HT1080 (cell line): ENCODE measurements around the gene FBLN7. TPM values are rescaled to one million over a fixed set of nuclear protein-coding genes. Genes with fewer than 3 reads are reported as not detected.

ENCODE experiments used
- DNase-seq: peaks from one replicate; pipeline ENCODE4 v3.0.0-alpha.2; 2015; ENCODE audit warnings: low read depth
- total RNA-seq: library from RNA; depleted of rRNA; stranded (reverse); fragments of >200 nt; shearing (Covaris generic); gene quantifications from 2 replicates; pipeline ENCODE4 v1.2.3, GENCODE V29; 2014

FBLN7 gene
- total RNA-seq, 1 experiment from 2014 or later, result 0.03 TPM

DNA sequence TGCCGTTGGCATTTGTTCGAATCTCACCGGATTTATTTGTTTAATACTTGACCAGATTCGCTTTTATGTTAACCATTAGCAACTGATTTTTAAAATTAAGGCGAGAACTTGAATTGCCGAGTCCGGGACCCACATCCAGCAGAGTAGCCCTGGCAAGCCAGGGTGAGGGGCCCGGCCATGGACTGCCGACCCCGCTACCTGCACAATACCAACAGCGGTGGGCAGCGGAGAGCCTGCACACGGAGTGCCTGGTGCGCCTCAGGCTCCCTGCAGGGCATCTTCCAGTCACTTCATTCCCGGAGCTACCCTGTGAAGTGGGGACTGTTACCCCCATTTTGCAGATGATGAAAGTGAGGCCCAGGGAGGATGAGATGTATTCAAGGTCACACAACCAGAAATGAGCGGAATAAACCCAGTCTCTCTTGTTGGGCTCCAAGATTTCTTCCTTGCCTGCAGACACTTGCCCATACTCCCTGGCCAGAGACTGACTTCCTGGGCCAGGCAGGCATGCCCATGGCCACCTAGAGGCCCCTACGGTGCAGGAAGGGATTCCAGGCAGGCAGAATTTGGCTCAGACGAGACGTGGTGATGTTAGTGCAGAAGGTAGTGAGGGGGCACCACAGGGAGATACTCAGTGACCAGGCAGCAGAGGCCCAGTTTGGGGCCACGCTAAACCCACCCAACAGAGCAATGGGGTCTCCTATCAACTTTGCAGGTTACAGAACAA lies 2.9 kb downstream of the FBLN7 start:
- DNase-seq, result no peak

DNA sequence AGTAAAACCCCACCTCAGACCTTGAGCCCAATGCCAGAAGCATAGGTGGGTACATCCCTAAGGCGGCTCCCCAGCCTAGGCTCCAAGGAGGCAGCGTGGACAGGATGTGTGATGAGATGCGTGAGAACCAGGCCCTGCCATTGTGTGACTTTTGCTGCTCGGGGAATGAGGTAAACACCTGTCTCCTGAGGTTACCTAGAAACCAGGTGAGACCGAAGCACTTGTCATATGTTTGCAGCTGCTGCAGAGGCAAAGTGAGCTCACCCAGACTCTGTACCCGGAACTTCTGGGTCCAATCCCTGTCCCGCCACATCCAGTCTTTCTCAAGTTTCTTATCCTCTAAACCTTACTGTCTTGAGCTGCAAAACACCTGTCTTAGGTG lies 3.4 kb downstream of the FBLN7 start:
- DNase-seq, result no peak

DNA sequence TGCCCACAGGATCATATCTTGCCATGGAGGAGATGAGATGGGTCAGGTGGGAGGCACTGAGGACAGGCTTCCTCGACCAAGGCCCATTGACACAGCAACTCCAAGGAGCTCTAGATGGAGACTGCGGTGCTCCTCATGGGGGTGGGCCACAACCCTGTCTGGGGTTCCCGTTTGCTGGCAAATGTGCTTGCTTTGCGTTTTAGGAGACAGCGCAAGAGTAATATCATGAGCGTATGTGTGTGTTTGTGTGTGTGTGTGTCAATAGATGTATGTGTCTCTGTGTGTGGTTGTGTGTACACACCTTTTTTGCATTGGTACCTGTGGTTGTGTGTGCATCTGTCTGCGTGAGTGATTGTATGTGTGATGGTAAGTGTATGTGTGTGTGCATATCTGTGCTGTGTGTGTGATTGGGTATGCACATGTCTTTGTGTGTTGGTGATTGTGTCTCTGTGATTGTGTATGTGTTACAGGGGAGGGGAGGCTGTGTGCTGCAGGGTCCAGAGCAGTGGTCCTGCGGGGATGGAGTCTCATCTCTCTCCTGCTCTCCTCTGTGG lies 4.4 kb downstream of the FBLN7 start:
- DNase-seq, result no peak

DNA sequence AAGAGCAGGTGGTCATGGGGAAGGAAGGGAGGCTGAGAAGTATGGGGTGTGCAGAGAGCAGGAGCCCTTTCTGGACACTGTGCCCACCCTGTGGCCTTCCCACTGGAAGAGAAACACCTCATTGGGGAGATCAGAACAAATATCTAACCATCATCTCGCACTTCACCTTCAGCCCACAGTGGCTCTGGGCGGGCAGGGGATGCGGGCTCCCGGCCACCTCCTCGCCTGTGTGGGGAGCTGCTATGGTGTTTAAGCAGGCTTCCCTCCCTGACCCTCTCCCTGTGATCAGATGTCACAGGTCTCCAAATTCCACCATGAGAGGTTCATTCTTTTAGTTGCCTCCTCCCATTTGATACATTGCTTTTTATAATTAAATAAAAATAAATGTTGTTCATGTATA lies 5.0 kb downstream of the FBLN7 start:
- DNase-seq, result no peak

DNA sequence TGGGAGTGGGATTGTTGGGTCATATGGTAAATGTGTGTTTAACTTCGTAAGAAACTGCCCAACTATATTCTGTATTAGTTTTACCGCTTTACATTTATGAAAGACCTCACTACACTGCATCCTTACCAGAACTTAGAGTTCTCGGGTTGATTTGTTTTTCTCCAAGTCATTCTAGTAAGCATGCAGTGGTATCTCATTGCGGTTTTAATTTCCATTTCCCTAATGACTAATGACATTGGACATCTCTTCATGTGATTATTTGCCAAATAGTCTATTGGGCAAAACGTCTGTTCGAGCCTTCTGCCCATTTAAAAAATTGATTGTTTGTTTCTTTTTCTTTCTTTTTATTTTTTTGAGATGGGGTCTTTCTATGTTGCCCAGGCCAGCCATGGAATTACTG lies 6.8 kb downstream of the FBLN7 start:
- DNase-seq, result no peak

DNA sequence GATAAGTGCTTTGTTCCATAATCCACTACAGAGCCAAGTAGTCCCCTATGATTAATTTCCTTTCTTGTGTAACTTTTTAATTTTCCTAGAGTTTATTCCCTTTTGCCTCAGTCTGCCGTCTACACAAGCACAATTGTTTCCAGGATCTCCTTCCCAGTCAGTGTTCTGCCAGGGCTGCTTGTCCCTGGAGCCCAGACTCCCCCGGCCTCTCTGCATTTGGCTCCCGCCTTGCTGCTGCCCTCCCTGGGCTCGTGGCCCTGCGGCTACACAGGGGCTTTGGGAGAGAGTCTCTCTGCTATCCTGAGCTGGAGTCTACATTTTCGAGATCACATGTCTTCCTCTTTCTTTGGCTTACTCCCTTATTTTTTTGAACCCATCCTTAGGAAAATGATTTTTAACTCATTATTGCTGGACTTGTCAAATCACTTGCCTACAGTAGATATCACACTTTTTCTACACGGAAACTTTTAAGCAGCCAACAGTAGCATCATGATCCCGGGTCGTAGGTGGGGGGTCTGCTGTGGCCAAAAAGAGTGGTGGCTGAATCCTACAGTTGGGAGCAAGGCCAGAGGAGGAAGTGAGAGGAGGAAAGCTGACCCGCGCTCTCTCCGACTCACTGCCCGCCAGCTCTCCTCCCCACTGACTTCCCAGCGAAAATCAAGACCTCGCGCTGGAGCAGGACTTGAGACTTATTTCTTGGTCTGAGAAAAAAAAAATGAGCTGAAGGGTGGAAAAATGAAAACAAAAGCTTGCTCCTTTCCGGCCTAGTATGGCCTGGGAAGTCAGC lies 9.4 kb downstream of the FBLN7 start:
- no peak for DNase-seq

DNA sequence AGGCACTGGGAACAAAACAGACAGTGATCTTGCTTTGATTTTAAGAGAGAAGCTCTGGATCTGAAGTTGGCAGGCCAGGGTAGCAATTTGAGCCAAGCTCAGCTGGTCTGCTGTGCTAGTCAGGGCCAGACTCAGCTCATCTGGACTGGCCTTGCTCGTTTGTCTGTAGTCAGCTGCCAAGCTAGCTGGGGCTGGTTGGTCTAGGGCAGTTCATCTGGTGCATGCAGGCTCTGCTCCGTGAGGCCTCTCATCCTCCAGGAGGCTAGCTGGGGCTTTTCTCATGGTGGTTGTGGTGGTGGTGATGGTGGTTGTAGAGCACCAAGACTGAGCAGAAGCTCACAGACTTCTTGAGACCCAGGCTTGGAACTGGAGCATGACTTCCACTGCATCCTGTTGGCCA lies 10.3 kb downstream of the FBLN7 start:
- no peak for DNase-seq

DNA sequence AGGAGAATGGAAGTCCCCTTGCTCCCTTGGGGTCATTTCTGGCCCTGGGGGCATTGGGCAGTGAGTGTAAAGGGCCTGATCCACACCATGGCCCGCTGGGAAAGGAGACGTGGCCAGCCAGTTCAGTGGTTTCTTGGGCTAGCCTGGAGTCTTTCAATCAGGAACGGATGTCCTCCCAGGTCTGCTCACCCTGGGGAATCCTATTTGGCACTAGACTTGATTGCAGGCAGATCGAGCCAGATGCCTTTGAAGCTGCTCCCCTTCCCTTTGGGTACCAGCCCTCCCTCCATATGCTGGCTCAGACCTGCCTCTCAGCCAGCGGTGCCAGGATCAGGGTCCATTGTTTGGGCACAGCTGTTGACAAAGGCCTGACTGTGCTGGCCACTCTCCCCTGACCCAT lies 11.0 kb downstream of the FBLN7 start:
- no peak for DNase-seq

DNA sequence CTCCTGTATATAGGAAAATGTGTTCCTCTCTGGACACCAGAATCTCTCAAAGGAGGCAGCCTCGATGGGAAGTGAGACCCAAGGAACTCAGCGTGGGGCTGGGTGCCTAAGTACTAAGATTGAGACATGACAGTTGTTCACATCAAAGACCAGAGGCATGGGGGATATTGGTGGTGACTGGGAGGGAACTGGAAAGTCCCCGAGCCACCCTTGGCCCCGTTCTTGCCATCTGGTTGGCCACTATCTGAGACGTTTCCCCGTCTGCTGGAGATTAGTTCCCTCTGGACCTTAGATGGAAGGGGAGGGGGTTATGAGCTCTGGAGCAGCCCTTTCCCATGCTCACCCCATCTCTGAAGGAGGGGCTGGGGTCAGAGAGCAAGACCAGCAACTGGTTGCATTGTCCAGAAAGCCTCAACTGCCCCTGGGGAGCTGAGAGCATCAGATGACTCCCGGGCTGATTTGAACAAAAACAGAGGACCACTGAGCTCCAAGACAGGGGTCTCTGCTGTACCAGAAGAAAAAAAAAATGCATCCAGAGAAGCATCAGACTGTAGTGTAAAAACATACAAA lies 11.8 kb downstream of the FBLN7 start:
- DNase-seq, result no peak

DNA sequence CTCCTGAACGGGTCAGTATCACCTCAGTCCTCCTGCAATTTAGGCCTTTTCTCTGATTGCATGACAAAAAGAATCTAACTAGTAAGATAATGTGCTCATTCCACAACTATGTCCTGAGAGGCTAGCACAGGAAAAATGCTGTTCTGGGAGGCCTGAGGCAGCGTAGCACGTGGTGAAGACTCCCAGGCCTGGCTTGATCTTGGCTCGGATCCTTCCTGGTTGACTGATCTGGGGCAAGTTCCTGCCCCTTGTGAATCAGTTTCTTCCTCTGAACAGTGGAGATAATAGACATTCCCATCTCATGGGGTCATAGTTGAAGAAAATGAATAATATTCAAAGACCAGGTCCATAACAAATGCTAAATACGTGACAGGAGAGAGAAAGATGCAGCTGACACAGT lies 12.3 kb downstream of the FBLN7 start:
- DNase-seq, result peak; percentile 58

DNA sequence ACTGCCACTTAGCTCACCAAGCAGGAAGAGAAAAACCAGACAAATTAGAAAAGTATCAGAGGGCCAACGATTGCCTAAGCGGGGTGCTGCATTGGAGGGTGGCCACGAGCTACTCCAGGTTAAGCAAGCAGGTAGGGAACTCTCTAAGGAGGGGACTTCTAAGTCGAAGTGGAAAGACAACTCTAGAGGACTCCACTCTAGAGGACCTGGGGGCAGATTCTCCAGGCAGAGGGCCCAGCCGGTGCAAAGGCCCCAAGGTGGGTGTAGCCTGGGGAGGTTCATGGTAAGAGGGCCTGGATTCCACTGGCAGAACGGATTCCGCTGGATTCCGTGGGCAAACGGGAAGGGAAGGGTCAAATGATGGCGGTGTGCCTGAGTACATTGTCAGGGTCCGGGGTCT lies 12.7 kb downstream of the FBLN7 start:
- DNase-seq, result no peak

DNA sequence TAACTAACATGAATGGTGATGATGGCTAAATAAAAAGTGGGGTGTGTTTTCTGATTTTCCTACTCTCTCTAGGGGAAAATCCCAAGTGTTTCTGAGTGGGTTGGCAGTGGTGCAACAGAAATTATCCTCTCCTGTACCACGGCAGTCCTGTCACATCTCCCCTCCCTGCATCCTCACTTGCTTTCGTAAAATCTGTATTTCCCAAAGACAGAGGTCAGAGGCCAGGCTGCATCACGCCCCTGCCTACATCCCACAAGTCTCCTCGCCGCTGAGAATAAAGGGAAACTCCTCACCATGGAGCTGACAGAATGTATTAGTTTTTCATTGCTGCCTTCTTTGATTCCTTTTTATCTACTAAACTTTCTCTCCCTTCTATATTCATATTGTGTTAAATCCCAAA lies 13.1 kb downstream of the FBLN7 start:
- no peak for DNase-seq

DNA sequence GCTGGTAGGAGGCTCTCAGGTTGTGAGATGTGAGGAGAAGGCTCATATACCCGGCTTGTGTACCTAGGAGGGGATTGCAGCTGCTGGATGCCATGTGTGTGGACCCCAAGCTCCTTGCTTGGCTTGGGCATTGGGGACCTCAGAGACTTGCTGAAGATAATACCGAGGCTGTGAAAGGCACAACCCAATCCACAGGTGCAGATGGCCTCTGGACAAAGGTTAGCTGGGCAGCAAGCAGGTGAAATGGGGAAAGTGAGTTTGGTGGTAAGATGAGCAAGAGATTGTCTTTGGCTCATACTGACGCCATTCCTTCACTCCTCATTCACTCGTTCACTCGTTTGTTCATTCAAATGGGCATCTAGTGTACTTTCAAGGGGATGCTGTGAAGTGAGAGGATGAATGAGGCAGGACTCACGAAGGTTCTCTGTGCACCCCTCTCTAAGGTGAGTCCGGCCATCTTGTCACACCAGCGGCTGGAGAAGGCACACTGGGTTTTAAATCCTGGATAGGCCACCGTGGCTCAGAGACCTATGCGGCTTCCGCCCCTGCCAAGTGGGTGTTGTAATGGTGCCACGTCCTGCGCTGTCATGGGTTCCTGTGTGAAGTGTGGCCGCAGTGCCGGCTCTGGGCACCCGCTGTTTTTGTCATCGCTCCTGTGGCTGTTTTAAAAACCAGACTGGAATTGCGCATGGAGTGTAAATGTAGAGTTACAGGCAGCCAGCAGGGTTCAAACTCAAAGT lies 13.7 kb downstream of the FBLN7 start:
- no peak for DNase-seq

DNA sequence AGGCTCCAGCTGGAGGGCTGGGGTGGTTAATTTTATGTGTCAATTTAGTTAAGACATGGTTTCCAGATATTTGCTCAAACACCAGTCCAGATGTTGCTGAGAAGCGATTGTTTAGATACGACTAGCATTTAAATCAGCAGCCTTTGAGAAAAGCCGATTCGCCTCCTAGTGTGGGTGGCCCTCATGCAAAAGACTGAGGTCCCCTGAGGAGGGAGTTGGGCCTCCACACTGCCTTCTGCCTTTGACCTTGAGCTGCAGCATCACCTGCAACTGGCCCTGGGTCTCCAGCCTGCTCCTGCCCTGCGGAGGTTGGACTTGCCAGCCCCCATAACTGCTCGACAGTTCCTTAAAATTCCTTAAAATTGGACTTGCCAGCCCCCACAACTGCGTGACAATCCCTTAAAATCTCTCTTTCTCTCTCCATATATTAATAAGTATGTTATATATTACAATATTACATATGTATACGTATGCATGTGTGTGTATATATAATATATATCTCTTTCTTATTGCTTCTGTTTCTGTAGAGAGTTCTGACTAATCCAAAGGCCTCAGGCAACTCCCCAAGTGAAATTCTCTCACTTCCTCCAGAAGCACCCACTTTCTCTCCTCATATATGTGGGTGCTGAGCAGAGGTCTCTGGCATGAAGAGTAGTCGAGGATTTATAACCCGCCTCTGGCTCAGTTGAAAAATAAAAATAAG lies 14.4 kb downstream of the FBLN7 start:
- no peak for DNase-seq

DNA sequence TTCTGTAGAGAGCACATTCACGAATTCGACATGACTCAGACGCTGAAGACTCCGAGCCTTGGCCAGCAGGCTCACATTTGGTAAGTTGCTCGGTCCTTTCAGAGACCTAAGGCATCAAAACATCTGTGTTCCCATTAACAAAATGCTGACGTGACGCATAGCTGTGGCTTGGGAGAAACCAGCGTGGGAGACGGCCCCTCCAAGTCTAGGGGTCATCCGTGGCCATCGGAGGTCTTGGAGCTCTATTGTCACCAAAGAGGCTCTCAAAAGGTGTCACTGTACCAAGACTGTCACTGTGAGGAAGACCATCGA lies 14.9 kb downstream of the FBLN7 start:
- no peak for DNase-seq

DNA sequence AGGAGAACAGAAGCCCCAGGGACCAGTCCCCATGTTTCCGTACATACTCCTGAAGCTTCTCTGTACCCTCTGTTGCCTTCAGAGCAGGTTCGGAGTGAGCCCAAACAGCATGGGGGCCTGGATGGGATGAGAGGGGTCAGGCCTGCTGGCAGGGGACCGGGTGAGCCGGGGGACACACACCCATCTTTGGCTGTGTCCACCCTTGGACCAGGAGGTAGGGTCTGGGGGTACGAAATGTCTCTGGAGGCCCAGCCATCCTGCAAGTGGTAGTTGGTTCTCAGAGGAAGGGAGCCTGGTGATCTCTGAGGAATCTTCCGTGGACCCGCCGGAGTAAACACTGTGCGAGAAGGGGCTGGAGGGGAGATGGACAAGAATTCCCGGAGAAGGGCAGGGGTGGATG lies 15.3 kb downstream of the FBLN7 start:
- DNase-seq, result no peak

DNA sequence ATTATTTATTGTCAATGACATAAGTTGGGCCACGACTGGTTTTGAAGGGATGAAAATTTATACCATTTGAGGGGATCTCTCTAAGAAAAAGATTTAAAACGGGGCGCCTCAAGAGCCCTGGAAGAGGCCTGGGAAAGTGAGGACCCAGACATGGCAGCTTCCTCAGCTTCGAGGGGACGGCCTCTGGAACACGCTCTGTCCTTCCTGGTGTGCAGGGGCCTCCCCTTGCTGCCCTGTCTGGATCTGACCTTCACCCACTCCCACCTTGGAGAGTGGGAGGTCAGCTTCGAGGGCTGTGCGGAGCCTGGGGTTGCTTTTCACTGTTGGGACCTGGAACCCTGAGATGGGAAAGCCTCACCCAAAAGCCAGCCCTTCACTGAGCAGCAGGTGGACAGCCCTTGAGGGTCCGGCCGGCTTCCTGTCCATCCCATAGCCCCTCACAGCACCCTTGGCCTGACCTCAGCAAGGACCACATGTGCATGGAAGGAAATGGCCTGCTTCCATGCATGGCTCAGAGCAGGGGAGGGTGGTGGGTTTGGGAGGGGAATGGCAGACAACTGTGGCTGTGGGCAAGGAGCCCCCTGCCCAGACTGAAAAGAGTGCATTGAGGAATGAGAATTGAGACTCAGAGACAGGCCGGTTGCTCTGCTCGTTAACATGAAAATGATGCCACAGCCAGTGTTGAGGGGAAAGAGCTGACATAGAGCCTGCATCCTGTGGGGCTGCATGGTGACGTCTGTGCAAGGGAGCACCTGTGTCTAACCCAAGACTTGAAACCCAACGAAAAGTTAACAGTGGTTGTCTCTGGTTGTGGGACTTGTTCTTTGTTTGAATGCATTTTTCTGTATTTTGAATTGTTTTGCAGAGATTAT lies 16.3 kb downstream of the FBLN7 start:
- no peak for DNase-seq

DNA sequence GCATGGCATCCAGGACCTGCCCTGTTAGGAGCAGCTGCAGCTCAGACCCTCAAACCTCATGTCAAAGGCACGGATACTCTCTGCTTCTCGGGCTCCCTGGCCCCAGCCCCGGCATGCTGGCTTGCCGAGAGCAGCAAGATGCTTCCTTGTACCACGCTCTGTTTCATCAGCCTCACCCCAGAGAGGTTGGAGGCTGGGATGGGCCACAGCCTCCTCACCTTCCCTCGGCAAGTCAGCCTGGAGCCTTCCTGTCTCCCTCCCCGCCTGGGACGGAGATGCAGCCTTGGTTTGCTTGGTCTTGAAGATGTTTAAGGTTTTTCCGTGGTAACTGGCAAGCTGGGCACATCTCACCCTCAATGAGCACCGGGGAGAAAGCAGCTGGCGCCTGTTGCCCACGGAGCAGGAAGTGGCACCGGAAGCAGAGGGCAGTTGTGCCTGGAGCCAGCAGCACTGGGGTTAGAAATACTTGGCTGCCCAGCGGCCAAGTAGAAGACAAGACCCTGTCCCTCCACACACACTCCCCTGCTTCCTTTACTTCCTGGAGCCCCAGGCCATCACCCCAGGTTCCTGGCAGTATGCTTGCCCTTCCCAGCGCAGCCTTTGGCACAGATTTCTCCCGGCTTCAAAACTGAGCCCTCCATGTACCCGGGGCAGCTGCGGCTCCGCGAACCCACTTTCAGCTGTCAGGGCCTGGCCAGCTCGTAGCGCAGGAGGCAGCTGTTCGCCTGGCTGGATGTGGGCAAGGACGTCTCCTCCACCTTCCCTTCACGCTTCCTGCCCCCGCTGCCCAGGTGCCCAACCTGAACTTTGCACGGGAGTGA lies 17.4 kb downstream of the FBLN7 start:
- DNase-seq, result no peak
